HG03354 (cell line): ENCODE results near the gene NCR2.
A peak's percentile ranks its signal among the peaks of the same experiment; 100 is the strongest.
"Not testable (repeated sequence)": the region's sequence is repeated elsewhere in the genome, so short reads cannot be mapped to it uniquely, and the experiment has no call there.

Experiments used
- ATAC-seq: cut with Tn5 transposase; IDR thresholded peaks from one replicate; pipeline ENCODE4 v1.9.1; 2021; ENCODE audit warnings: mild to moderate bottlenecking; ENCODE audit not compliant: unreplicated experiment, poor library complexity, severe bottlenecking

NCR2 gene, protein sequence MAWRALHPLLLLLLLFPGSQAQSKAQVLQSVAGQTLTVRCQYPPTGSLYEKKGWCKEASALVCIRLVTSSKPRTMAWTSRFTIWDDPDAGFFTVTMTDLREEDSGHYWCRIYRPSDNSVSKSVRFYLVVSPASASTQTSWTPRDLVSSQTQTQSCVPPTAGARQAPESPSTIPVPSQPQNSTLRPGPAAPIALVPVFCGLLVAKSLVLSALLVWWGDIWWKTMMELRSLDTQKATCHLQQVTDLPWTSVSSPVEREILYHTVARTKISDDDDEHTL

DNA sequence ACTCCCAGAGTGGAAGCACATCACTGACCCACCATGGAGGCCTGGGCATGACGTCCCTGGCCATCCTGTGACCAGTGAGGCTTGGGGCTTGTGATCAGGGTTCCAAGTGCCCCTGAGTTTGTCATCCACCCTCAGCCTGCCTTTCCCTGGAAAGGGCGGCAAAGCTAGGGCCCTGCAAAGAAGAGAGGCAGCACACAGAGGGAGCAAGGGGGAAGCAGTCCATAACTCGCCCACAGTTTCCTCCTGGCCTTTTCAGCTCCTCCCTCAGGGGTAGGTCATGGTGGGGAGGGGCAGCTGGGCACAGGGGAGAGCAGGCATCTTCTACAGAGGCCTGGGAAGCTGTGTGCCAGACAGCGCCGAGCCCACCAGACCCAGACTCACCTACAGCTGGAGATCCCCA, at the start of gene NCR2:
NCR2 (plus strand) TSS at position 313 of the 400 bp plus-strand sequence. CDS start 269 bp downstream, outside the sequence.
- no peak for ATAC-seq

DNA sequence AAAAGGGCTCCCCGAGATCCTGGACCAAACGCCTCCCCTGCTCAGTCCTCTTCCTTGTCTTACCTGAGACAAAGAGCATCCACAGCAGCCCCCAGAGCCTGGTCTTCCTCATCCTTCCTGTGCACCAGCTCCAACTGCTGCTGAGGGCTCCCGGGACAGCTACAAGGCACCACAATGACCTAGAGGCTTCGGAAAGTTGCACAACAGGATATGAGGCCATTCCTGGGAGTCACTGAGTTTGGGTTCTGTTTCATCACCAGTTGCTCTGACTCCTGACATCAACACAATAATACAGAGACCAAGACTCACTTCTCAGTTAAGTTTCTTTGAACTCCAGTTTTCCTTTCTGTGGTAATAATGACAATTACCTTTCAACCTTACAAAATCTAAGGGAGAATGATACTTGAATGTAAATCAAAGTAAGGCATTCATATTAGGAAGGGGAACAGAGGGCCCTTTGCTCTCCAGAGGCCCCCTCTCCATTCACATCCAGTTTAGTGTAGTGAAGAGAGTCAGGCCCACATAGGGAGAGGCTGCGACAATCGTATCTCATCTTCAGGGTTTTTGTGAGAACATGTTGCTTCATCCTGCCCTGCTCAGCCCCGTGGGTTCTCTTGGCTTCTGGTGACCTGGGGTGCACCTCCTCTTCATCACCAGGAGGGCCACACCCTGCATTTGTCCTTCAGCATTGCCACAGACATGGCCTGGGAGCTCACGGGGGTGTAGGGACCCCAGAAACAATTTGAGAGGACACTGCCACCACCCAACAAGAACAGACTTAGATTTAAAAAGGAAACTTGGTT, 48.7 kb upstream of the NCR2 start, which contains the start of gene TREM1:
TREM1 (minus strand) TSS at position 139 of the 803 bp plus-strand sequence; CDS start at position 112, 27 bp downstream.
- no peak for ATAC-seq

DNA sequence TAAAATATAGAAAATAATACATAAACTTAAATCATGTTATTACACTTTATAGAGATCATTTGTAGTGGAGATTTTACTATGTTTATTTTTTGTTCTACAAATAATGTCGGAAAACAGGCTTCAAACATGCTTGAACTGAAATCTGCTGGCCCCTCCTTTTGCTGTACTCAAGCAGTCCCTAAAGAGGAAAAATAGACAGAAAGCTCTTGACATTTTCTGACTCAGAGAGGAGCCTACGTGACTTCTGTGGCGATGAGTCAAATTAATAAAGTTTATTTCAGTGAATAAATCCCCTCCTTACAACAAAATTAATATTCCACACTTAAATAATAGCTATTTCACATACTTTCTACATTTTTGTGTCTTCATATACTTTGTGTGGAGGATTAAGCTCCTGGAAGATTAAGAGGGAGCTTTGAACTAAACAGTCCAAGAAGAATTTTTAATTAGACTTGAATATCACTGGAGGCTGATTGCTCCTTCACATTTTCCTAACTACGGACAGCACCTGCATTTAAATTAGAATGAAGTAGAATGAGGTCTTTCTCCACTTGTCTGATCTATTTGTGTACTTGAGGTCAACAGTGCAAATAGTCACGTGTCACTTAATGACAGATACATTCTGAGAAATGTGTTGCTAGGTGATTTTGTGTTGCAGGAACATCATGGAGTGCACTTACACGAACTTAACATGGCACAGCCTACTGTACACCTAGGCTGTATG, 47.2 kb upstream of the NCR2 start:
- ATAC-seq: no peak

DNA sequence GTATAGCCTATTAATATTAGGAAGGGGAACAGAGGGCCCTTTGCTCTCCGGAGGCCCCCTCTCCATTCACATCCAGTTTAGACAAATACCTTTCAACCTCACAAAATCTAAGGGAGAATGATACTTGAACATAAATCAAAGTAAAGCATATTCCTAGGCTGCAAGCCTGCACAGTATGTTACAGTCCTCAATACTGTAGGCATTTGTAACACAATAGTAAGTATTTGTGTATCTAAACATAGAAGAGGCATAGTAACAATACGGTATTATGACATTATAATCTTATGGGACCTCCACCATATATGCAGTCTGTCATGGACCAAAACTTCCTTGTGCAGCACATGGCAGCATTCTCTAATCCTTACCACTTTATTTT, 46.7 kb upstream of the NCR2 start:
- no peak for ATAC-seq

DNA sequence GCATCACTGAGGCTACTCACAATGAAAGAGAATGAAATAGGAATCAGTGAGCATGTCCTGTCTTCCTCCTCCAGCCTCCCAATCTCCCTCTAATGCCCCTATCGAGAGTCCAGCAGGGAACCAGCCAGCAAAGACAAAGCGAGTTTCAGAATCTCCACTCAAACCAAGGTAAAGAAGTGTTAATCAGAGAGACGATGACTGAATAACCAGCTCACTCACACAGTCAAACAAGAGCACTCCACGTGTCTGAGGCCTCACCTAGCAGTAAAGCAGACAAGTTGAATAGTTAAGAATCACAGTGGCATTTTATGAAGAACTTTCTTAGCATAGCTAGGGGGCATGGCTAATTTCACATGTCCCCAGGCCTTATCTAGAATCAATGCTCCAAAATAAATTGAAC, 45.6 kb upstream of the NCR2 start:
- ATAC-seq: no peak

DNA sequence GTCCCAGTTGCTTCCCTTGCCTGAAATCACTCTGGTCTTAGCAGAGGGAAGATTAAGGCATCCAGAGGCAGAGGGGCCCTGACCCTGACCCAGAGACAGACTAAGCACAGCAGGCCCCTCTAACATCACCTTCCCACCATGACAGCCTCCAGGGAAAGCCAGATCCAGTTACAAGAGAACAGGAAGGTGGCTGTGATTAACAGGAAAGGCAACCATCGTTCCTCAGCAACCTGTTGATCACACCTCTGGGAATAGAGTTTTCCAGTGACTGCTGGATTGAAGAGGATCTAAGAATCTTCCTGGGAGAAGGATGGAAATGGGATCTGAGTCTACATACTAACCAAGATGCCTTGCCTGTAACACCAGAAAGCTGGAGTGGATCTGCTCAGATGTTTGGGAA, 43.7 kb upstream of the NCR2 start:
- ATAC-seq: no peak

DNA sequence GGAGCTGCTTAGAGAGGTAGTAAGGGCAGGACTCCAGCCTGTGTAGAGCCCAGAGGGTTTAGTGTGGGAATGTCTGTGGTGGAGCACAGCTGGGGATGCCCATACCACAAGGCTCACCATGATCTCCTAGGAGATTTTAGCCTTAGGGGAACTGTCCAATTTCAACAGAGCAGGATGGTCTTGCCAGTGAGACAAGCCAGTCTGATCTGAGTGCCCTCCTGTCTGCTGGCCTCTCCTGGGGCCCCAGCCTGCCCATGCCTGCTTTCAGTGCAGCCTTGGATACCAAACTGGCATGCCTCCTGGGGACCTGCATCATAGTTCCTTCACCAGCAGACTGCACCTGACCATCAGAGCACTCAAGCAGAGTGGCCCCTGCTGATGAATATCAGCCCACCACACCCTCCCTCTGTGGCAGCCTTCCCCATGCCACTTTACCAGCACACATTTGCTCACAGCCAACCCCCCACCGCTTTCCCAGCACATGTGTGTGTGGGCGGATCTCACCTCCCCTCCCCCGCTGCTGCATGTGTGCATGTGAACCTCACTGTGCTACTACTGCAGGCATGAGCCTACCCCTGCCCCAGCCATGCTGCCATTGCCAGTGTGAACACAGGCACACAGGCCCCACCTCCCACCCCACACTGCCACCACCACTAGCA, 41.1 kb upstream of the NCR2 start:
- no peak for ATAC-seq

DNA sequence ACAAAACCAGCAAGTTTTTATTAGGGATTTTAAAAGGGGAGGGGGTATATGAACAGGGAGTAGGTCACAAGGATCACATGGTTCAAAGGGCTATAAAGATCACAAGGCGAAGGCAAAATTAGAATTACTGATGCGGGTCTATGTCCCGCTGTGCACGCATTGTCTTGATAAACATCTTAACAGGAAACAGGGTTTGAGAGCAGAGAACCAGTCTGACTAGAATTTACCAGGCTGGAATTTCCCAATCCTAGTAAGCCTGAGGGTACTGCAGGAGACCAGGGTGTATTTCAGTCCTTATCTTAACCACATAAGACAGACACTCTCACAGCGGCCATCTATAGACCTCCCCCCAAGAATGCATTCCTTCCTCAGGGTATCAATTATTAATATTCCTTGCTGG, 38.2 kb upstream of the NCR2 start:
- ATAC-seq: not testable (repeated sequence)

DNA sequence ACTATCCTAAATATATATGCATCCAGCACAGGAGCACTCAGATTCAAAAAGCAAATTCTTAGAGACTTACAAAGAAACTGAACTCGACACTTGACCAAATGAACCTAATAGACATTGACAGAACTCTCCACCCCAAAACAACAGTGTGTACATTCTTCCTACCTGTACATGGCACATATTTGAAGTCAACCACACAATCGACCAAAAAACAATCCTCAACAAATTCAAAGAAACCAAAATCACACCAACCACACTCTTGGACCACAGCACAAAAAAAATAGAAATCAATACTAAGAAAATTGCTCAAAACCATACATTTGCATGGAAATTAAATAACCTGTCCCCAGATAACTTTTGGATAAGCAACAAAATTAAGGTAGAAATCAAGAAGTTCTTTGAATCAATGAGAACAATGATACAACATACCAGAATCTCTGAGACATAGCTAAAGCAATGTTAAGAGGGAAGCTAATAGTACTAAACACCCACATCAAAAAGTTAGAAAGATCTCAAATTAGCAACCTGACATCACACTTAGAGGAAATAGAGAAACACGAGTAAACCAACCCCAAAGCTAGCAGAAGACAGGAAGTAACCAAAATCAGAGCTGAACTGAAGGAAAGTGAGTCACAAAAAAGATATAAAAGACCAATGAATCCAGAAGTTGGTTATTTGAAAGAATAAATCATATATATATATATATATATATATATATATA, 36.5 kb upstream of the NCR2 start:
- no peak for ATAC-seq

DNA sequence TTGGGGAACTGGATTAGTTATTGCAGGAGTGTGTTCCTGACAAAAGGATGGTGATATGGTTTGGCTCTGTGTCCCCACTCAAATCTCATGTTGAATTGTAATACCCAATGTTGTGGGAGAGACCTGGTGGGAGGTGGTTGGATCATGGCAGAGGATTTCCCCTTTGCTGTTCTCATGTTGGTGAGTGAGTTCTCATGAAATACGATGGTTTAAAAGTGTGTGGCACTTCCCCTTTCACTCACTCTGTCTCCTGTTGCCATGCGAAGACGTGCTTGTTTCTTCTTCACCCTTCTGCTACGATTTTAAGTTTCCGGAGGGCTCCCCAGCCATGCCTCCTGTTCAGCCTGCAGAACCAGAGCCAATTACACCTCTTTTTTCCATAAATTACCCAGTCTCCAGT, 32.8 kb upstream of the NCR2 start:
- no peak for ATAC-seq

DNA sequence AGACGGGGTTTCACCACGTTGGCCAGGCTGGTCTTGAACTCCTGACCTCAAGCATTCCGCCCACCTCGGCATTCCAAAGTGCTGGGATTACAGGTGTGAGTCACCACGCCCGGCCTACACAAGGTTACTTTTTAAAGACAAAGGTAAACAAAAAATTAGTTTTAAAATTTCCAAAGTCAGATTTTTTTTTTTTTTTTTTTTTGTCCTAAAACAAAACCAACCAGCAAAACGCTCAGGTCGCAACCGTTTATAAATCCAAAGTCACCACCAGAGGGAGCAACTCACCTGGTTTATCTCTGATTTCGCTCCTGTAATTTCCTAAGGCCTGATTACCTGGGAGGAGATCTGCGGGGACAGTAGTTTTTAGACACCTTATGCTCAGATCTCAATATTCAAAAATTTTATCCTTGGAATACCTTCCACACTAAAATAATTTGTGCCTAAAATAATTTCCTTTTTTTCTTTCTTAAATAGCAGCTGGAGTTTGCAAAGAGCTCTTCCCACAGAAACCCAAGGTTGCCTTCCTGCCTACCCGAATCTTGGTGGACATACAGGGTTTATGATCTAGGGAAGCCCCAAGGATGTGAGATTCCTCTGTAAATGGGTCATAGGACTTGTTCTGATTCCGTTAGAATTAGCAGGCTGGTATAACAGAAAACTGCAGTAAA, 29.1 kb upstream of the NCR2 start:
- no peak for ATAC-seq

DNA sequence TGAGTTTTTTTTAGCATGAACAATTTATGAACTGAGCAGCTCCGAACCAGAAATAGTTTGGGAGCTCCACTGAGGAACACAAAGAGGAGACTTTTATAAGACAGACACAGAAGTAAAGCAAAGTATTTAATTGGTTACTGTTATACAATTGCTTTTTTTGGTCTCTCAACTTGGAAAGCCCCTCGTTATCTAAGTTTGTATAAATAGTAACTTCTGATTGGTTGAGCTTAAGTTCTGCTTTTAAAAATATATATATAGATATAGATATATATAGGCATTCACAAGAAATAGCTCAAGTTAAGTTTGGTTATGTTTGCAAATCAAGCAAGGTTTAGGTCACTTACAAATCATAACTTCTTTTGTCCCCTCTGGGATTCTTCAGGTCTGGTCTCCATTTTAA, 20.2 kb upstream of the NCR2 start:
- no peak for ATAC-seq

DNA sequence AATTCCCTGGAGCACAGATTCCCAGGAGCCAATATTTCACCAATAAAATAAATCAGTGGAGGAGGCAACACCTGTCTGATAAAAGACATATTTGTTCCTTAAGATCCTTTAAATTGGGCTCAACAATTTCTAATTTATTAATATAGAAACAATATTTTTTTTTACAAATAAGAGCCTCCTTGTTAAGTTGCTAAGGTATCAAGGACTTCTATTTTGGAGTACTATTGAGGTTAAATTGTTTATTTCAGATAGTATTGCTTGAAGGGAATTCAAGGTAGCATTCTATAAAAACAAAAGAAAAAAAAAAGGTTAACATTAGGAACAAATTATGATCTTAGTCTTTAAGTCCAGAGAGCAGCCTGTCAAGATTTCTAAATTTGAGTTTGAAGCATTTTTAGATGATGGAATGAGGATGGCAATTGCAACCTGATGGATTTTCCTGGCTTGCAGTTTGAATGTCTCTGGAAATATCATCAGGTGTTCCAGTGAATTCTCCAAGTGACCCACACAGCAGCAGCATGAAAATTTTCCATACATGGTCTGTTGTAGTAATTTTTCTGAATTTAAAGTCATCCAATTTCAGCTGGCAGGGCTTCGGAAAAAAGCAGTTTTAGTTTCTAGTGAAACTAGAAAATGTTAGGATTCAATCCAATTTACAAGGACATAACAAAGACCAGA, 19.3 kb upstream of the NCR2 start:
- ATAC-seq: no peak

DNA sequence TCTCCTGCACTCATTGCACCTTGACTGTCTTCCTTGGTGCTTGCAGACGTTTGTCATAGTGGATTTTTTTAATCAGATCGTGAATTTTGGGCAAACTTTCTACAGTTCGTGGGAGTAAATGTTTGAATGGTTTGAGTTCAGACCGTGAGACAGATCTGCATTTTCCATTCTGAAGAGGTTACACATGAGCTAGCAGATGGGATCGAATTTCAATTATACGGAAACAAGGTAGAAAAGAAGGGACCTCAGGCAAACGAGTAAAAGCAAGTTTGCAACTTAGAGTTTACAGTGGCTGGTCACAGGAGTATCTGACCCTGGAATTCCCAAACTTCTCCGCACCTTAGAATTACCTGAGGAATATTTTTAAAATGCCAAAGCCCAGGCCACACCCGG, 17.2 kb upstream of the NCR2 start:
- ATAC-seq: no peak

DNA sequence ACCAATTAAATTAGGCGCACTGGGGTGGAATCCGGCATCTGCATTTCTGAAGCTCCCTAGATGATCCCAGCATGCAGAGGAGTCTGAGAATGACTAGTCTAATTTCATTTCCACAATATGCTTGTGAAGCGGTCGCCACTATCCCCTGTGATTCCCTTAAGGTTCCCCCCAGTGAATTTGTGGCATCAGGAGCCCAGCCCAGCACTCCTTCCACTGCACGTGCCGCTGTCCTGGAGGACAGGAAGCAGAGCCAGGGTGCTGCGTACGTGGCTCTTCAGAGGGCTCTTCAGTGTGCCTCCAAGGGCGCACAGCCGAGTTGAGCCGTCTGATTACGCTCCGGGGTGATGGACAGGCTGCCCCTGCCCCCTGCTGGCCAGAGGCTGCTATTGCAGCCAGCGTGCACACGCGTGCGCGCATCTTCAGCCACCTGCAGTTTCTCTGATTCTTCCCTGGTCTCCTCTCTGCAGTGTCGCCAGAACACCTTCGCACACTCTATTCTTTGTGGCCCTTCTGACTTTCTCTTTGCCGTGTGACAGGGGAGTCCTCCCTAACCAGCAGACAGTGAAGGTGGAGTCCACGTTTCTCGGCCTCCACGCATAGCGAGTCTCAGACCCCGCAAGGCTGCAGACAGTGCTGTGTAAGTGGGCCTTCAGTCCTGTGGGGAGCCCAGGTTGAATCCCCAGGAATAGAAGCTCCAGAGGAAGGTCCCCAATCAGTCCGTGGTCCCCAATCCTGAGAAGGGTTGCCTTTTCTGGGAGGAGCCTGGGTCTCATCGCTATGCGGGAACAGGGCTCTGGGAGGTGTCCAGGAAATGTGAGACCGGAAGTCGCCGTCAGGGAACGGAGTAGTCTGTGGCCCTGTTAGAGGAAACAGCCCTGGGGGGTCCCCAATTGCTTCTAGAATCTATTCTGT, 16.5 kb upstream of the NCR2 start:
- ATAC-seq: peak; percentile 88

DNA sequence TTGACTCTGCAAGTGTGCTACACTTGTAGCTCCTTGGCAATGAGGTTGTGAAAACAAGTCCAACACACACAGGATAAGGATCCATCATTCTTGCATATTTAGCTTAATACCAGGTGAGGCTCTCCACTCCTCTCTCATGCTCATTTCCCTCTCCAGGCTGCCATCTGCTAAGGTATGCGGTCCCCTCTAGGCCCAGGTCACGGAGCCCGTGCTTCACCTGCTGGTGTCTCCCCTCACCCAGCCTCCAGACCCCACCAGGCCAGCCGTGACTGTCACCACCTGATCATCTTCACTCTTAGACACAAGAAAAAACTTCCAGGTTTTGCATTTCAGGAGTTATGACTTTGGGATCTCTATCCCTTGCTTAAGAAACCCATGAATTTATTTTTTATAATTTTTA, 14.2 kb upstream of the NCR2 start:
- no peak for ATAC-seq

DNA sequence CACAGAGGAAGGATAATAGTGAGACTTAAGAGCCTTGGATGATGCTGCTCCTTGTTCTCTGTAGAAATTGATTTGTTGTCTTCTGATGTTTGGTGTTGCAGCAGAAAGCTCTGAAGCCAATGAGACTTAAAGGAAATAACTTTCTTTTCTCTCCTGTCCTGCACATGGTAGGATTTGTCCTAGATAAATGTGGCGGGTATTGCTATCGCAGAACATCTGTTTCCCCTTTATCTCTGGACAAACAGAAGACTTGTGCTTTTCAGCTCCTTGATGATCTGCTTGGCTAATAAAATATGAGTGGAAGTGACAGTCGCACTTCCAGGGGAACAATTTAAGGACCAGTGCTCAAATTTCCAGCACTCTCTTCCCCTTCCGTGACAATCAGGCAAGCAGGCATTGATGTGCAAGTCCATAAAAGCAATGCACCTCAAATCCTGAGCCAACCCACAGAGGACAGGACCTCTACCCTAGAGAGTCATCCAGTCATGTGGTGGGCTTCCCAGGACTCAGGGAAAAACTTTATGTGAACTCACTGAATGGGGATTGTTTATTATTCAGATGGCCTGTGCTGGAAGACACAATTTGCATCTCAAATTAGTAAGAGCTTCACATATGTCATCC, 9.9 kb upstream of the NCR2 start:
- no peak for ATAC-seq
